ENCODE data around the gene EPC2.

The EPC2 gene

DNA sequence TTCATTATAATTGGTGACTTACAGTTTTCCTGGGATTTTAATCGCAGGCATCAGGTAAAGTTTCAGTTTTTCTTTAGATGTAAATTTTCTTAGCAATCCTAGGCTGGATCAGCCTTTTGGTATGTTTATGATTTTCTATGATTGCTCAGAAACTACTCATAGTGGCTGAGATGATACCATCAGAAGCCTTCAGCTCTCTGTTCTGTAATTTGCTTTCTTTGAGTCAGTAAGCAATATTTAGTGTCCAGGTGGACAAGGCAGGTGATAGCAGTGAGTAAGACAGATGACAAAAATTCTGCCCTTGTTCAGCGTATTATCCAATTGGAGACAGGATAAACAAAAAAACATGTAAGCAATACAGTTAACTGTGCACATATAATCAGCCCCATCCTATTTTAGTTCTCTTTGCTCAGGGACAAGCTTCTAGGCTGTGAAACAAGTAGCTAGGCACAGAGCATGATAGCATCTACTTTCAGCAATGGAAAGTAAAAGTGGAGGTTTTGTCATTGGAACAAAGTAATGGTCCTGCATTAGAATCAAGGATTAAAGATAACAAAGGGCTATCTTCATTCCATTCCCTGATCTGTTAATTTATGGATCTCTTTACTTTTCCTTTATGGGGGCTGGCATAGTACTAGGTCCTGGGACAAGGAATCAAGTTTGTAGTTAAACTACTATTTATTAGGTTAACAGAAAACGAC lies 100.8 kb downstream of the EPC2 start:
- POLR2A ChIA-PET: no interaction called here
- CTCF ChIA-PET: no interaction called here
- Histone ChIP-seq H3K4me3 (ENCODE audit: low read depth, low read length) (no peak overlapping the region), H3K36me3 (ENCODE audit: control insufficient read depth in 2 of 2, insufficient read depth in 1 of 2, low read length in 2 of 2) (no peaks in the 10 kb centered on the region), H3K27ac (ENCODE audit: extremely low read depth, low read depth, low read length) (no peak overlapping the region), H3K9me3 (ENCODE audit: control insufficient read depth, insufficient read depth, low read depth, low read length) (no peaks in the 10 kb centered on the region), H3K4me1 (ENCODE audit: control insufficient read depth, insufficient read depth, low read length) (peaks cover 5% of the 10 kb centered on the region; the same call in 1 of the 2 replicates)
- TF ChIP-seq HOXA7 (CRISPR knock-in tag; IDR thresholded peaks at IDR 0.05; ENCODE audit: borderline replicate concordance): no peak
- TF ChIP-seq ZNF621 (tag by site-specific recombination; IDR thresholded peaks at IDR 0.05): no peak
- no peak for TF ChIP-seq ZNF335 (tag by site-specific recombination; conservative IDR thresholded peaks at IDR 0.05)
- no peak for TF ChIP-seq ZNF677 (tag by site-specific recombination; IDR thresholded peaks at IDR 0.05)
- TF ChIP-seq, protein P1, sequence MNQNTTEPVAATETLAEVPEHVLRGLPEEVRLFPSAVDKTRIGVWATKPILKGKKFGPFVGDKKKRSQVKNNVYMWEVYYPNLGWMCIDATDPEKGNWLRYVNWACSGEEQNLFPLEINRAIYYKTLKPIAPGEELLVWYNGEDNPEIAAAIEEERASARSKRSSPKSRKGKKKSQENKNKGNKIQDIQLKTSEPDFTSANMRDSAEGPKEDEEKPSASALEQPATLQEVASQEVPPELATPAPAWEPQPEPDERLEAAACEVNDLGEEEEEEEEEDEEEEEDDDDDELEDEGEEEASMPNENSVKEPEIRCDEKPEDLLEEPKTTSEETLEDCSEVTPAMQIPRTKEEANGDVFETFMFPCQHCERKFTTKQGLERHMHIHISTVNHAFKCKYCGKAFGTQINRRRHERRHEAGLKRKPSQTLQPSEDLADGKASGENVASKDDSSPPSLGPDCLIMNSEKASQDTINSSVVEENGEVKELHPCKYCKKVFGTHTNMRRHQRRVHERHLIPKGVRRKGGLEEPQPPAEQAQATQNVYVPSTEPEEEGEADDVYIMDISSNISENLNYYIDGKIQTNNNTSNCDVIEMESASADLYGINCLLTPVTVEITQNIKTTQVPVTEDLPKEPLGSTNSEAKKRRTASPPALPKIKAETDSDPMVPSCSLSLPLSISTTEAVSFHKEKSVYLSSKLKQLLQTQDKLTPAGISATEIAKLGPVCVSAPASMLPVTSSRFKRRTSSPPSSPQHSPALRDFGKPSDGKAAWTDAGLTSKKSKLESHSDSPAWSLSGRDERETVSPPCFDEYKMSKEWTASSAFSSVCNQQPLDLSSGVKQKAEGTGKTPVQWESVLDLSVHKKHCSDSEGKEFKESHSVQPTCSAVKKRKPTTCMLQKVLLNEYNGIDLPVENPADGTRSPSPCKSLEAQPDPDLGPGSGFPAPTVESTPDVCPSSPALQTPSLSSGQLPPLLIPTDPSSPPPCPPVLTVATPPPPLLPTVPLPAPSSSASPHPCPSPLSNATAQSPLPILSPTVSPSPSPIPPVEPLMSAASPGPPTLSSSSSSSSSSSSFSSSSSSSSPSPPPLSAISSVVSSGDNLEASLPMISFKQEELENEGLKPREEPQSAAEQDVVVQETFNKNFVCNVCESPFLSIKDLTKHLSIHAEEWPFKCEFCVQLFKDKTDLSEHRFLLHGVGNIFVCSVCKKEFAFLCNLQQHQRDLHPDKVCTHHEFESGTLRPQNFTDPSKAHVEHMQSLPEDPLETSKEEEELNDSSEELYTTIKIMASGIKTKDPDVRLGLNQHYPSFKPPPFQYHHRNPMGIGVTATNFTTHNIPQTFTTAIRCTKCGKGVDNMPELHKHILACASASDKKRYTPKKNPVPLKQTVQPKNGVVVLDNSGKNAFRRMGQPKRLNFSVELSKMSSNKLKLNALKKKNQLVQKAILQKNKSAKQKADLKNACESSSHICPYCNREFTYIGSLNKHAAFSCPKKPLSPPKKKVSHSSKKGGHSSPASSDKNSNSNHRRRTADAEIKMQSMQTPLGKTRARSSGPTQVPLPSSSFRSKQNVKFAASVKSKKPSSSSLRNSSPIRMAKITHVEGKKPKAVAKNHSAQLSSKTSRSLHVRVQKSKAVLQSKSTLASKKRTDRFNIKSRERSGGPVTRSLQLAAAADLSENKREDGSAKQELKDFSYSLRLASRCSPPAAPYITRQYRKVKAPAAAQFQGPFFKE (tag by site-specific recombination; IDR thresholded peaks at IDR 0.05; ENCODE audit: borderline replicate concordance): no peak
- TF ChIP-seq KLF7 (tag by site-specific recombination; IDR thresholded peaks at IDR 0.05; ENCODE audit: borderline replicate concordance): no peak
- no peak for TF ChIP-seq ZNF488 (tag by site-specific recombination; IDR thresholded peaks at IDR 0.05)
- TF ChIP-seq, protein P2, sequence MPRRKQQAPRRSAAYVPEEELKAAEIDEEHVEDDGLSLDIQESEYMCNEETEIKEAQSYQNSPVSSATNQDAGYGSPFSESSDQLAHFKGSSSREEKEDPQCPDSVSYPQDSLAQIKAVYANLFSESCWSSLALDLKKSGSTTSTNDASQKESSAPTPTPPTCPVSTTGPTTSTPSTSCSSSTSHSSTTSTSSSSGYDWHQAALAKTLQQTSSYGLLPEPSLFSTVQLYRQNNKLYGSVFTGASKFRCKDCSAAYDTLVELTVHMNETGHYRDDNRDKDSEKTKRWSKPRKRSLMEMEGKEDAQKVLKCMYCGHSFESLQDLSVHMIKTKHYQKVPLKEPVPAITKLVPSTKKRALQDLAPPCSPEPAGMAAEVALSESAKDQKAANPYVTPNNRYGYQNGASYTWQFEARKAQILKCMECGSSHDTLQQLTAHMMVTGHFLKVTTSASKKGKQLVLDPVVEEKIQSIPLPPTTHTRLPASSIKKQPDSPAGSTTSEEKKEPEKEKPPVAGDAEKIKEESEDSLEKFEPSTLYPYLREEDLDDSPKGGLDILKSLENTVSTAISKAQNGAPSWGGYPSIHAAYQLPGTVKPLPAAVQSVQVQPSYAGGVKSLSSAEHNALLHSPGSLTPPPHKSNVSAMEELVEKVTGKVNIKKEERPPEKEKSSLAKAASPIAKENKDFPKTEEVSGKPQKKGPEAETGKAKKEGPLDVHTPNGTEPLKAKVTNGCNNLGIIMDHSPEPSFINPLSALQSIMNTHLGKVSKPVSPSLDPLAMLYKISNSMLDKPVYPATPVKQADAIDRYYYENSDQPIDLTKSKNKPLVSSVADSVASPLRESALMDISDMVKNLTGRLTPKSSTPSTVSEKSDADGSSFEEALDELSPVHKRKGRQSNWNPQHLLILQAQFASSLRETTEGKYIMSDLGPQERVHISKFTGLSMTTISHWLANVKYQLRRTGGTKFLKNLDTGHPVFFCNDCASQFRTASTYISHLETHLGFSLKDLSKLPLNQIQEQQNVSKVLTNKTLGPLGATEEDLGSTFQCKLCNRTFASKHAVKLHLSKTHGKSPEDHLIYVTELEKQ (tag by site-specific recombination; IDR thresholded peaks at IDR 0.05; ENCODE audit: borderline replicate concordance): no peak
- TF ChIP-seq ZNF785 (tag by site-specific recombination; IDR thresholded peaks at IDR 0.05): no peak
- TF ChIP-seq ZNF416 (tag by site-specific recombination; IDR thresholded peaks at IDR 0.05): no peak
- no peak for TF ChIP-seq ZBTB1 (tag by site-specific recombination; IDR thresholded peaks at IDR 0.05)
- TF ChIP-seq ZFP69B (tag by site-specific recombination; IDR thresholded peaks at IDR 0.05): no peak
- no peak for TF ChIP-seq ZNF654 (tag by site-specific recombination; IDR thresholded peaks at IDR 0.05; ENCODE audit: low read depth)
- no peak for TF ChIP-seq ZNF510 (tag by site-specific recombination; IDR thresholded peaks at IDR 0.05; ENCODE audit: insufficient replicate concordance)

DNA sequence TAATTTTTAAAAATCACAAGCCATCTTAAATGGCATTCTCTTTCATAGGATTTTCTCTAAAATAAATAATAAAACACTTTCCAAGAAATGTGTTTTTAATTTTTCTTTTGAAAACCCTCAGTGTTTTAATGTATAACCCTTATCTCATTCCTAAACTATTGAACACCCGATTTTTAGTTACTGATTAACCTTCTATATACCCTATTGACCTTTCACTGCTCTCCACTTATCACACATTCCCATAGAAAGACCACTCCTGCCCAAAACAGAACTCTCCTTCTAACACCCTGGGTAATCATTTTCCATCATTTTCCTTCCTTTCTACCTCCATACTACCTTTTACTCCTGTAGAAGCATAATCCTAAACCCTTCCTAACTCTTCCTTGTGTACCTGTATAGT lies 102.4 kb downstream of the EPC2 start:
- POLR2A ChIA-PET: no interaction called here
- Histone ChIP-seq H3K9me3 (ENCODE audit: control insufficient read depth, insufficient read depth, low read depth, low read length) (no peaks in the 10 kb centered on the region), H3K27ac (ENCODE audit: extremely low read depth, low read depth, low read length) (no peak overlapping the region), H3K4me1 (ENCODE audit: control insufficient read depth, insufficient read depth, low read length) (no peaks in the 10 kb centered on the region), H3K4me3 (ENCODE audit: low read depth, low read length) (no peak overlapping the region), H3K36me3 (ENCODE audit: control insufficient read depth in 2 of 2, insufficient read depth in 1 of 2, low read length in 2 of 2) (no peaks in the 10 kb centered on the region)
- CTCF ChIA-PET: no interaction called here
- TF ChIP-seq ZNF280D (tag by site-specific recombination; IDR thresholded peaks at IDR 0.05) (no peak), PRDM1 (tag by site-specific recombination; IDR thresholded peaks at IDR 0.05) (peak; percentile 41; the same call in 1 of the 2 replicates), ZNF266 (tag by site-specific recombination; IDR thresholded peaks at IDR 0.05; ENCODE audit: low read depth) (no peak)

Measured in HEK293 (cell line).